ENCODE measurements around the gene KIF1C. TPM values are rescaled to one million over a fixed set of nuclear protein-coding genes. Genes with fewer than 3 reads are reported as not detected.
A peak's percentile ranks its signal among the peaks of the same experiment; 100 is the strongest.

The KIF1C gene
- 10 to 100 TPM; 76.2 to 94.4 (median 92.0) TPM for polyA plus RNA-seq (ENCODE audit: insufficient read length in 3 of 3)

DNA sequence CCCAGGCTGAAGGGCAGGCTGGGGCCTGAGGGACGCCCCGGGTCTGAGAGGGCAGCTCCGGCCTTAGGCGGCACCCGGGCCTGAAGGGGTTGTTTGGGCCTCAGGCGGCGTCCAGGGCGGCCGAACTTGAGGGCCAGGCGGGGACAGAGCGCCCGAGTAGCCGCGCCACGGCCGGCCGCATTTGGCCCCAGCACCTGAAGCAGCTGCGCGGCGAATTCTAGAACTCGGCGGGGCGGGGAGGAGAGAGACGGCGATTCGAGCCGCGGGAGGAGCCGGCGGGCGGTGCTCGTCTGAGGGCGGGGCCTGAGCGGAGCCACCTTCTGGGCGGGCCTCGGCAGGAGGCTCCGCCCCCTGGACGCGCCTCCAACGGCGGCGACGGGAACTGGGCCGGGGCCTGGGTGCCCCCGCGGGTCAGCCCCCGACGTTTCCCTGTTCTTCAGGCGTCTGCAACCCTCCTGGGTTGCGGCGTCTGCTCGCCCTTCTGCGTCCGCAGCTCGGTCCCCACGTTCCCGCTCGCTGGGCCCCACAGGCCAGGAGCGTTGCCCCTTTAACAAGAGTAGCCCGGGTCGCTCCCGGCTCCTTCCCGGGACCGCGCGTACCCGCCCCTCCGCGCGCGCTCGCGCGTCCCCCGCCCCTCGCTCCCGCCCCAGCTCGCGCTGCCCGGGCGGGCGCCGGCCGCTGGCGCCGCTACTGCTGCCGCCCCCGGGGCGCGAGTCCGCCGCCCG lies at the start of gene KIF1C, which contains the start of gene INCA1:
Gene KIF1C, plus strand, starts transcription at position 649 of the 725 bp plus-strand sequence. CDS start 2,297 bp downstream, outside the sequence.
Gene INCA1, minus strand, starts transcription at position 221 of the 725 bp plus-strand sequence. CDS start 3,085 bp downstream, outside the sequence.
- DNase-seq (ENCODE audit: low read depth in 3 of 3, low spot score in 2 of 3) = peak; percentile 76 to 81 (median 80)

DNA sequence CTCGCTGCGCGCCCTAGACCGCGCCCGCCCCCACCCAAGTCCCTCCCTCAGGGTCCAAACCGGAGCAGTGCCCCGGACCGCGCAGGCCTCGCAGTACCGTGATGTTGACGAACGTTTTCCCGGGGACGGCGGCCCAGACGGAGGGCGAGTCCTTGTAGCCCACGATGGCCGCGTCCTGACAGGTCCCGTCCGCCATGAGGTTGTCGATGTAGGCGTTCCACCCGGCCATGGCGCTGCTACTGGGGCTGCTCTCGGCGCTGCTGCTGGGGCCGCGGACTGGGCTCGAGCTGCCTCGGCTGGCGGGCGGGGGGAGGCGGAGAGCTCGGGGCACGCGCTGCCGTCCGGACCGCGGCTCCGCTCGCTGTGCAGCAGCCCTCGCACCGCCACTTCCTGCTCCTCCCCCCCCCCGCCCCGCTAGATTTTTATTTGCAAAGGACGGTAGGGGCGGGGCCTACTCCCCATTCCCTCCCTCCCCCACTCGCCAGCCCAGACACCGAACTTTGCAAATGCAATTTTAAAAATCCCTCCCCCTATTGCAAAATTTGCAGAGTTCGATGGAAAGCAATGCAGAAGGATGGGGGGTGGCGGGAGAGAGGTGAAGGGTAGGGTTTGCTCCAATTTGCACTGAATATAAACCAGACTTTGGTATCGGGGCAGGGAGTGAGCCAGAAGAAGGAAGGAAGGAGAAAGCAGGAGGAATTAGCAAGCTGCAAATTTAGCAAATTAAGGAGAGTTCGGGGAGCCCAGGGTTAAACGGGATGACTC lies 49.4 kb upstream of the KIF1C start, which contains the start of gene PFN1:
Gene PFN1, minus strand, starts transcription at position 365 of the 765 bp plus-strand sequence. Its CDS starts 136 bp downstream, at position 229.
- peak in 1 of 3 donors; percentile 85 for DNase-seq (ENCODE audit: low read depth in 3 of 3, low spot score in 2 of 3)

GRCh38 chr17:4948931-4949320 lies 48.8 kb upstream of the KIF1C start:
- DNase-seq (ENCODE audit: low read depth in 3 of 3, low spot score in 2 of 3) = no peak

GRCh38 chr17:4949321-4950074 lies 48.3 kb upstream of the KIF1C start:
- DNase-seq (ENCODE audit: low read depth in 3 of 3, low spot score in 2 of 3) = no peak

GRCh38 chr17:4950075-4950745 lies 47.5 kb upstream of the KIF1C start:
- DNase-seq (ENCODE audit: low read depth in 3 of 3, low spot score in 2 of 3) = no peak

- DNase-seq (ENCODE audit: low read depth in 3 of 3, low spot score in 2 of 3) = no peak
Observed at GRCh38 chr17:4950746-4951204, 47.0 kb upstream of the KIF1C start, which contains the start of gene ENO3. ENO3 (plus strand) TSS chr17:4951119; CDS start chr17:4951830, 711 bp downstream.

- DNase-seq (ENCODE audit: low read depth in 3 of 3, low spot score in 2 of 3) = no peak
Observed at GRCh38 chr17:4951486-4951885, 46.3 kb upstream of the KIF1C start.

DNA sequence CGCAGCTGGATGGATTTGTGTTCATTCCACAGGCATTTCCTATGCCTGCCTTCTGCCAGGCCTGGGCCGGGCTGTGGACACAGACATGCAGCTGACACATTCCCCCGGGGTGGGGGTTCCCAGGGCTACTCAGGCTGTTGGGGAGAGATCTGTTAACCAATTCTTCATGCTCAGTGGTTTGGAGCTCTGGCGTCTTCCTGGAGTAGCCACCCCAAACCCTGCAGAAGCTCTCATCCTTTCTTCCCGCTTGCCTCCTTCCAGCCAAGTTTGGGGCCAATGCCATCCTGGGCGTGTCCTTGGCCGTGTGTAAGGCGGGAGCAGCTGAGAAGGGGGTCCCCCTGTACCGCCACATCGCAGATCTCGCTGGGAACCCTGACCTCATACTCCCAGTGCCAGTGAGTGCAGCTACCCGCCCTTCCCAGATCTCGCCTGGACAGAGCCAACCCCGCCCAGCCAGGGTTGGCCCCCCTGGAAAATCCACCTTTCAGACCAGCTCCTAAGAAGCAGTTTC lies 44.2 kb upstream of the KIF1C start:
- DNase-seq (ENCODE audit: low read depth in 3 of 3, low spot score in 2 of 3) = no peak

DNA sequence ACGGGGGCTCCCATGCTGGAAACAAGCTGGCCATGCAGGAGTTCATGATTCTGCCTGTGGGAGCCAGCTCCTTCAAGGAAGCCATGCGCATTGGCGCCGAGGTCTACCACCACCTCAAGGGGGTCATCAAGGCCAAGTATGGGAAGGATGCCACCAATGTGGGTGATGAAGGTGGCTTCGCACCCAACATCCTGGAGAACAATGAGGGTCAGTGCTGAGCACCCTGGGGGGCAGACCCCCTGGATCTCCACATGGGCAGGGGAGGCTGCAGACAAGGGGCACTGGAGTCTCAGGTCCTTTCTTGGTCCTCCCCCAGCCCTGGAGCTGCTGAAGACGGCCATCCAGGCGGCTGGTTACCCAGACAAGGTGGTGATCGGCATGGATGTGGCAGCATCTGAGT lies 42.7 kb upstream of the KIF1C start:
- no peak for DNase-seq (ENCODE audit: low read depth in 3 of 3, low spot score in 2 of 3)

- DNase-seq (ENCODE audit: low read depth in 3 of 3, low spot score in 2 of 3) = no peak
Observed at GRCh38 chr17:4956493-4957061, 41.2 kb upstream of the KIF1C start.

DNA sequence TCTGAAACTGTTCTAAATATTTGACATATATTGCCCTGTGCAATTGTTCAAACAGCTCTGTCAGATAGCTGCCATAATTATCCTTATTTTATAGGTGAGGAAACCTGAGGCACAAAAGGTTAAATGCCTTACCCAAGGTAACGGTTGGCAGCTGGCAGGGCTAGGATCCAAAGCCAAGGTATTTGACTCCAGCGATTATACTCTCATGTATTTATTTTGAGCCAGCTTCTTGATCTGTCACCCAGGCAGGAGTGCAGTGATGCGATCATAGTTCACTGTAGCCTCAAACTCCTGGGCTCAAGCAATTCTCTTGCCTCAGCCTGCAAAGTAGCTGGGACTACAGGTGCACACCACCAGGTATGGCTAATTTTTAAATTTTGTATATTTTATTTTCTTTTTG lies 39.6 kb upstream of the KIF1C start:
- DNase-seq (ENCODE audit: low read depth in 3 of 3, low spot score in 2 of 3) = no peak

- no peak for DNase-seq (ENCODE audit: low read depth in 3 of 3, low spot score in 2 of 3)
Observed at GRCh38 chr17:4959261-4959965, 38.3 kb upstream of the KIF1C start.

DNA sequence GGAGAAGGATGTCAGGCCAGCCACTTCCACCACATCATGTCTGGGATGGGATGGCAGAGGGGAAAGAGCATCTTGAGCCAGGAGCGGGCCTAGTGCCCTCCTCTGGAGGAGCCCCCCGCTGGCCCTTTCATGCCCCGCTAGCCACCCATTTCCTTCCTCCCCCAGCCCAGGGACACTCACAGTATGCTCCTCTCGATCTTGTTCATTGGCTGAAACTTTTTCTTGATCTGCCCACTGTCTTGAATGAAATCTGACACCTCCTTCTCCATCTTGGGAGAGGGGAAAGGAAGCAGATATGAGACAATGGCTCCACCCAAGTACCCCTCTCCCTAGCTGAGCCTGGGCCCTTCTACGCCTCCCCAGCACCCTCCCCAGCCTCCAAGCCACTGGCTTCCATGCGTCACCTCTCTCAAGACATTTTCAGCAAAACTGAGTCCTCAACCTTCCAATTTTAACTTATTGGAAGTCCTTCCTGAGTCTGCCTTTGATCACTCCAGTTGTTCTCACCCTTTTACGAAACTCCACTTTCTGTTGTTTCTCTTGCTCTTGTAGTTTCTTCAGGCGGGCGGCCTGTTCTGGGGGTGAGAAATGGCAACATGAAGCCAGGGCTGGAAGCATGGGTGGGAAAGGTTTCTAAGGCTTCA lies 37.3 kb upstream of the KIF1C start:
- no peak for DNase-seq (ENCODE audit: low read depth in 3 of 3, low spot score in 2 of 3)

DNA sequence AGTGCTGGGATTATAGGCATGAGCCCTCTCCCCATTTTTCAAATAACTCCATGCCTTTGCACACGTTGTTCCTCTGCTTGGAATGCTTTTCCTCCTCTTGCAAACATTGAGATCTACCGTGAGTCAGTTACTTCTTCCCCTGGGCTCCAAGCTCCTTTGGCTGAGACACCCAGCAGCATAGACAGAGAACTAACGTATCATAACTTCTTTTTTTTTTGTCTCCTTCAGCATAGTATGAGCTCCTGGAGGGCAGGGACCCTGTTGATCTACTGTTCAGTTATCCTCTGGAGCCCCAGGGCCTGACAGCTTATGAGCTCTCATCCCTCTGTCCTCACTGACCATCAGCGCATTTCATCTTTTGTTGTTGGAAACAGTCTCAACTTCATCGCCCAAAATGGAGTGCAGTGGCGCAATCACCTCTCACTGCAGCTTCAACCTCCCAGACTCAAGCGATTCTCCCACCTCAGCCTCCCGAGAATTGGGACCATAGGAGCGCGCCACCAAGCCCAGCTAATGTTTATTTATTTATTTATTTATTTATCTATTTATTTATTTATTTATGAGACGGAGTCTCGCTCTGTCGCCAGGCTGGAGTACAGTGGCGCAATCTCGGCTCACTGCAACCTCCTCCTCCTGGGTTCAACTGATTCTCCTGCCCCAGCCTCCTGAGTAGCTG lies 32.3 kb upstream of the KIF1C start:
- DNase-seq (ENCODE audit: low read depth in 3 of 3, low spot score in 2 of 3) = no peak

GRCh38 chr17:4966844-4967538 lies 30.8 kb upstream of the KIF1C start:
- peak; percentile 98 to 99 (median 98) for DNase-seq (ENCODE audit: low read depth in 3 of 3, low spot score in 2 of 3)

- peak; percentile 94 to 99 (median 99) for DNase-seq (ENCODE audit: low read depth in 3 of 3, low spot score in 2 of 3)
Observed at GRCh38 chr17:4967539-4968485, 29.9 kb upstream of the KIF1C start, which contains the start of gene SPAG7. SPAG7 (minus strand) TSS chr17:4967817; CDS start chr17:4967804, 13 bp downstream.
